Stimulated activated CD8-positive, alpha-beta memory T cell treated with anti-CD3 and anti-CD28 coated beads, Interleukin-4, amount 100 ng/mL, for 4 hours (primary cell): ENCODE measurements around the gene ZFAND3.
"Not testable (repeated sequence)": the region's sequence is repeated elsewhere in the genome, so short reads cannot be mapped to it uniquely, and the experiment has no call there.

Experiments used
- DNase-seq, 2 donors: peaks; one replicate each; pipeline ENCODE4 v3.0.0-alpha.2; 2020; ENCODE audit warnings: low read depth in 2 of 2, low spot score in 1 of 2

Gene ZFAND3

DNA sequence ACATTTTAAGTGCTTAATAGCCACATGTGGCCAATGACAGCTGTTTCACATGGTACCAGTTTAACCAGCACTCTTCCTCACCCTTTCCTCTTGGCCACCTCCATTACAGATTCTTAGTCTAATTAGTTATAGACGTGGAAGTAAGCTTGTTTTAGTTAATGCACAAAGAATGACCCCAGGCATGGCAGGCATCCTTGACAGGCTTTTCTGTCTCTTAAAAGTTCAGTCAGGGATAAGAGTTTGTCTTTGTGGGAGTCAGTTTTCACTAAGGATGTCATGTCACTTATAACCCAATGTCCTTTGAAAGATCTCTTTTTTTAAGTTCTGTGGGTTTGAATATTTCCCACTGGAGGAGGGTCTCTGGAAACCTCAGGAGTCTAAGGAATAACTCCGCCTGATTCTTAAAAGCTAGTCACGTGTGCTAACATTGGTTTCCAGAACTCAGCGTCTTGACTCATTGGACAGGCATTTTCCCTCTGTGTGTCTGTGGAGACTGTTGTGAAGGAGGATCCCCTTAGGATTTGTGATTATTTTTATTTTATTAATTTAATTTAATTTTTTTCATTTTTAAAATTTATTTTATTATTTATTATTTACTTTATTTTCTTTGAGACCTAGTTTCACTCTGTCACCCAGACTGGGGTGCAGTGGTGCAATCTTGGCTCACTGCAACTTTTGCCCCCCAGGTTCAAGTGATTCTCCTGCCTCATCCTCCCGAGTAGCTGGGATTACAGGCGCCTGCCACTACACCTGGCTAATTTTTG, 171.4 kb downstream of the ZFAND3 start:
- DNase-seq: no peak

DNA sequence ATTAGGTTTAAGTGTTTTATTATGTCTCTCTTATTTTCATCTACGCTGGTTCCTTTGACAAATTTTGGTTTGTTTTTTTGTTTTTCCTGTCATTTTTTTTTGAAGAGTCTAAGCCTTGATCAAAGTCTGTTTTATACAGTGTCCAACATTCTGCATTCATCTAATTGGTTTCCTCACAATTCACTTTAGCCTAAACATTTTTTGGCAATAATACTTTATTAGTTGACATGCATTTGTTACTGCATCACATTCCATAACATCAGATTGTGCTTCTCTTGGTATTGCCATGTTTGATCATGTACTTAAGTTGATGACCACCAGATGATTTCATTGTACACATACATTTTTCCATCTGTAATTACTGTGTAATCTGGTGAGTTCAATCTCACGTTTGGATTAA, 173.2 kb downstream of the ZFAND3 start:
- no peak for DNase-seq

- DNase-seq: not testable (repeated sequence)
These were observed 173.7 kb downstream of the ZFAND3 start for GRCh38 chr6:37993194-37993593.

DNA sequence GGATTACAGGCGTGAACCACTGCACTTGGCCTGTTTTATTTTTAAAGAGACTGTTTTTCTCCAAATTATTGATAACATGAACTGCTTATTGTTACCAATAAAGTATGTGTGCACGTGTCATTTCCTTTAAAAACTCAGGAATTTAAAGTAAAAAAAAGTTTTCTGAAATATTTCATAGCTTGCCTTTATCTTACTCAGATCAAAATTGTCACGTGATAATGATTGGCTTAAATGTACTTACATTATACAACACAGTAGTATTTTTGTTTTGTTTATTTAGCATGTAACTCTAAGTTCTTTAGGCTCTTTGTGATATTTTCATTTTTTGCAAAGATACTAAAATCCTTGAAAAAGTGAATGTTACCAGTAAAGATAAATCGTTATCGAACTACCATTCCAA, 174.1 kb downstream of the ZFAND3 start:
- DNase-seq: no peak

- no peak for DNase-seq
These were observed 174.7 kb downstream of the ZFAND3 start for GRCh38 chr6:37994223-37994622.

DNA sequence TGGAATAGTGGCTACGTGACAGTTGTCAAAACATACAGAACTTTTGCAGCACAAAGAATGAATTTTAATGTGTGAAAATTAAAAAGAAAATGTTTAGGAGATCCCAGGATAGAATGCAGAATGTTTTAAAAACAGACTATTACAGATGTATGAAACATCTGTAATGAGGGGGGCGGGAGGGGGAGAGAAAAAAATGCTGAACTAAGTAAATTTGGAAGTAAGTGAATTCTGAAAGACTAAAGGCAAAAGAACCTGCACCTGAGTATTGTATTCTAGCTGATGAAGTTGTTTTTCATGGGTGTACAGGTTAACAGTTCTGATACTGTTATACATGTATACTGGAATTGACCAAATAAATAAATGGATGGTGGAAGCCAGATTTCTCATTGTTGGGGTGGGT, 178.8 kb downstream of the ZFAND3 start:
- DNase-seq: no peak

- DNase-seq: no peak
These were observed 181.9 kb downstream of the ZFAND3 start for GRCh38 chr6:38001386-38001785.

GRCh38 chr6:38004908-38005307, 185.4 kb downstream of the ZFAND3 start:
- DNase-seq: no peak

- DNase-seq: no peak
These were observed 192.4 kb downstream of the ZFAND3 start for GRCh38 chr6:38011937-38012336.

GRCh38 chr6:38012573-38012972, 193.0 kb downstream of the ZFAND3 start:
- DNase-seq: no peak

DNA sequence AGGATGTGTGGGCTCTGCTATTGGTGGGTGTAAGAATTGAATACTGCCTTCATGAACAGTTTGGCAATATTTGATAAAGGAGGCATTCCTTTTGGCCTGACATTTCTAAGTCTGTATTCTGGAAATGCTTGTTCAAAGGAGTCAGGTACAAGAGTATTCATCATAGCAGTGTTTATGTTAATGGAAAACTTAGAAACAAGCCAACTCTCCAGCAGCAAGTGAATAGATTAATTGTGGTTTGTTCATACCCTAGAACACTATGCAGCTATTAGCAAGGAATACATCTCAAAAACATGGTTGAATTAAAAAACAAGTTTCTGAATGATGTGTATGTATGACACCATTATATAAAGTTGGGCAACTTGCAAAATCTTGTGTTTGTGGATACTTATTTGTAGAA, 195.8 kb downstream of the ZFAND3 start:
- DNase-seq: no peak

DNA sequence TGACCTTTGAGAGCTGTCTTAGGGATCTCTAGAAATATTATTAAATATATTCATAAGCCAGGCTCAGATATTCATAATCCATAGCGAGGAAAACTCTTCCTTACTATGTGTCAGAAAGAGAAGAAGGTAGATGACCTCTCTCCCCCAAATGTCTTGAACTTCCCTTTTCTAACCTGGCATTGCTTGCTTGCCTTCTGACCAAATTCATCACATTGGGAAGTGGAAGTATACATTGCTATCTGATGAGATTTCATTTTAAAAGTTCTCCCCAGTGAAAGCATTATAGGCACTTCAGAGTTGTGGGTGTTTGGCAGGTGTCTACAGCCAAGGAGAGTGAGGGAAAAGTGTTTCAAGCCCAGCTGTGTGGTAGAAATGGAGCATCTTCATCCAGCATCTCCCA, 197.3 kb downstream of the ZFAND3 start:
- DNase-seq: no peak

- no peak for DNase-seq
These were observed 199.2 kb downstream of the ZFAND3 start for GRCh38 chr6:38018755-38019165.

DNA sequence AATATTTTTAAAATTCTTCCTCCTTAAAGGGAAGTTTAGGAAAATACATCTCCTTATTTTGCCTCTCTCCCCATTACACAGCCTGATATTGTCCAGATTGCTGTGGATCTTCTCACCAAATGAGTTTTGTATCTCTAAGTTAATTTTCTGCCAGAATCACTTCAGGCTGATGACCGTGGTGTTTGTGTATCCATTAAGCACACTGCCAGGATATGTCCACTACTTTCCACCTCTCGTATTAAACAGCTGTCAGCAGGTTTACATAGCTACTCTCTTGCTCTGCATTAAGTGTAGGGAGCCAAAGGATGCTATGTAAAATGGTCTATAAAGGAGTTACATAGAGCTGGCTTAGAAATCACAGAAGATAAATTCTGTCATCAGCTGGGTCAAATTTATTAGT, 201.1 kb downstream of the ZFAND3 start:
- DNase-seq: no peak

- DNase-seq: no peak
These were observed 201.5 kb downstream of the ZFAND3 start for GRCh38 chr6:38021029-38021428.

DNA sequence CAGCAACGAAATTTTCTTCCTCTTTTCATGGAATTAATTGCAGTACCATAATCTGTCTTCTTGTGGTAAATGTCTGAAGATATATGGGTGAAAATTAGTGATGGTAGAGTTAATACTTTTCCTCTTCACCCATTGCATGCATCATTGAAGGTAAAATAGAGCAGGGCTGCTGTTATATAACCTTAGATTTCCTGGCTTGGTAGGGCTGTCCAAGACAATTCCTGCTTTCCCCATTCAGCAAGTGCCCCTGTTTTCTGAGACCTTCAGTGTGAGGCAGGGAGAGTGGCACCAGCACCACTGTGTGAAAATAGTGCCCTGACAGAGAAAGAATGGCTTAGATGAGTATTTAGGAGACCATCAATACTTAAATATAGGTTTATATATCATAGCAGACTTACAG, 202.0 kb downstream of the ZFAND3 start:
- DNase-seq: no peak

- no peak for DNase-seq
These were observed 203.2 kb downstream of the ZFAND3 start for GRCh38 chr6:38022688-38023087.

- no peak for DNase-seq
These were observed 205.4 kb downstream of the ZFAND3 start for GRCh38 chr6:38024908-38025307.

DNA sequence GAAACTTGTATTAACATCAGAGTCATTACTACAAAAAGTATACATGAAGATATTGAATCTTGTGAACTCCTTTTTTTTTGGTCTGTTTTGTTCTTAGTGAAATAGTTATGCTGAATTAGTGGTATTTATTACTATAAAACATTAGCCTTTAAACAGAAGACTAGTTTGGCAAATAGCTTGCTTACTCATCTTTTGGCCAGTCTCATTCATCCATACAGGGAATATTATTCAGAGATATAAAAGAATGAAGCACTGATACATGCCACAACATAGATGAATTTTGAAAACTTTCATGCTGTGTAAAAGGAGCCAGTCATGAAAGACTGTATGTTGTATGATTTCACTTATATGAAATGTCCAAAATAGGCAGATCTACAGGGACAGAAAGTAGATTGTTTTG, 205.9 kb downstream of the ZFAND3 start:
- DNase-seq: no peak

DNA sequence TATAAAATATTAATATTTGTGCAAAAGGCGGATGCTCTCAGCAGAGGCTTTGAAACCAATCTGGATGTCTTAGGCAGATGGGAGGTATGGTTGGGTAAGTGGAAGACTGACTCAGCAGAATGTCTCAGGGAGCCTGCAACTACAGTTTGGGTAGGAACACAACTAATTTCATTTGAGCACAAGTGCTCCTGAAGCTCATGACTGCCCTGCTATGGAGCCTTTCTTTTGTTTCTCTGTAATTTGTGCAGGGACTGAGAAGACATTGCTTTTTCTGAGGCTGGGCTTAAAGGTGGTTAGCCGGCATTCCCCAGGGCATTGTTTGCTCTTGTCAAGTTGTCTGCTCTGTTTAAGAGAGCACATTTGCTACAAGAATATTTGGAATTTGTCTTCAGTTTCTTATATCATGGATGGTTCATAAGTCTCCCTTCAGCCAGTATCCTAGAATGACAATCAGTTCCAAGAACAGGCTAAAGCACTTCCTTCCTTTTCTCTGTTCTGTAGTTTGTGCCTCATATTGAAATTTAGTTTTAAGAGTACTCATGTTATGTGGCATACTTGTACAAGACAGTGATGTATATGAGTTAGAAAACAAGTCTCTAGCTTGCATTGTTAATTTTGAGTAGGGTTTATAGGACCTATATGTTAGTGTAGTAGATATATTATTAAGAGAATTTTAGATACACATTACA, 208.3 kb downstream of the ZFAND3 start:
- DNase-seq: no peak

DNA sequence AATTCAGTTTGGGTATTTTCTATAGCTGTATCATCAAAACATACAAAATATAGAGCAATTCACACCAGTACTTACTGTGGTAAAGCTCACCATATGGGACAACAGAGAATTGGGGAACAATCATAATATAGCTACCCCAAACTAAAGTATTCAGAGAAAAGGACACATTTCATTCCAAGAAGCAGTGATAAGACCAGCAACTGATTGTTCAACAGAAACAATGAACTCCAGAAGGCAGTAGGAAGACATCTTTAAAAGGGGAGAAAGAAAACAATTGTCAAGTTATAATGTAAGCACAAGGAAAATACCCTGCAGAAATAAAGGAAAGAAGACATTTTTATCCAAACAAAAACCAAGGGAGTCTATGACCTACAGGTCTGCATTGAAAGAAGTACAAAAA, 210.9 kb downstream of the ZFAND3 start:
- no peak for DNase-seq

GRCh38 chr6:38032797-38033196, 213.3 kb downstream of the ZFAND3 start:
- DNase-seq: no peak

DNA sequence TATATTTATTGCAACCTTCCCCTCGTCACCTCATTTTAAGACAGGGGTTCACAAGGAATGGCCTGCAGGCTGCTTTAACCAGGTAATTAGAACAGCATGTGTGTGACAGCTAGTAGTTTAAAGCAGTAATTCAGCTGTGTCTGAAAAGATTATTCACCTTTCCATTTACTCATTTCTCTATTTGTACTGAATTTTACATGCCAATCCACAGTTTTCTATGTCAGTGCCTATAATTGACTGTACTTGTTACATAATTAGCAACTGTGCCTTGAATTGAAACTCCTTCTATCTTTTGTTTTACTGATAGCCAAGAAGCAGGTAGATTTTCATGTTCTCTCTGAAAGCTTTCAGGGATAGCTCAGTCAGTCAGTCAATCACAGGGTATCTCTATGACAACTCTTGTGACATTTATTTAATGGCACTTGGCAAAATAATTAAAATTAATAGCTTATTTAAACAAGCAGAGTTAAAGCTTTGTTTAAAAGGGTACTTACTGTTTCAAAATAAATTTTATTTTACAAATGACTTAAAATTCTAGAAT, 214.0 kb downstream of the ZFAND3 start:
- no peak for DNase-seq
